ENCODE results near the gene EML2.
"Not testable (repeated sequence)": the region's sequence is repeated elsewhere in the genome, so short reads cannot be mapped to it uniquely, and the experiment has no call there.

Gene EML2

GRCh38 chr19:45638930-45639729 lies at the start of gene EML2:
Gene EML2, minus strand, starts transcription at chr19:45639397. Its CDS starts 21 bp downstream, at chr19:45639376.
- no peak for DNase-seq

DNA sequence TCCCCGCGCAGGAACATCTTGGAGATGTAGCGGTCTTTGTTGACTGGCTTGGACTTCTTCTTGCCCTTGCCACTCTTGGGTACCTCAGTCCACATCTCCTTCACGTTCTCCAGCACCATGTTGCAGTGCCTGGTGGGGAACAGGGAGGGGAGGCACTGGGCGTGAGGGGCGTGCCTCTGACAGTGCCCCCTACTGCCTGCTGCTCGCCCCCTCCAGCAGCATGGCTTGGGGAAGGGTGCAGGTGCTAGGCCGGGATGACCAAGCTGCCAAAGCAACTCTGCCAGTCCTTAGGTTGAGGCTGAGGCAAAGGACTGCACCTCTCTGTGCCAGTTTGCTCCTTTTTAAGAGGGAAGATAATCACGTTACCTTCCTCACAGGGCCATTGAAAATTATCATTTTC lies 48.4 kb upstream of the EML2 start:
- no peak for DNase-seq

DNA sequence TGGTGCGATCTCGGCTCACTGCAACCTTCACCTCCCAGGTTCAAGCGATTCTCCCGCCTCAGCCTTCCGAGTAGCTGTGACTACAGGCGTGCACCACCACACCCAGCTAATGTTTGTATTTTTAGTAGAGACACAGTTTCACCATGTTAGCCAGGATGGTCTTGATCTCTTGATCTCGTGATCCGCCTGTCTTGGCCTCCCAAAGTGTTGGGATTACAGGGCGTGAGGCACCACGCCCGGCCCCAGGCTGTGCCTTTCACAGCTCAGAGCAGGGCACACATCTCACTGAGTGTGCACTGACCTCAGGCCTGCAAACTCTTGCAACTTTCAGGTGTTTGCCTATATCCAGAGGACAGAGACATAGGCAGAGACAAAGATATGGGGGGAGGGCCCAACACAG lies 45.8 kb upstream of the EML2 start:
- not testable (repeated sequence) for DNase-seq

- DNase-seq, result no peak
These were observed 43.7 kb upstream of the EML2 start for GRCh38 chr19:45682908-45683307.

DNA sequence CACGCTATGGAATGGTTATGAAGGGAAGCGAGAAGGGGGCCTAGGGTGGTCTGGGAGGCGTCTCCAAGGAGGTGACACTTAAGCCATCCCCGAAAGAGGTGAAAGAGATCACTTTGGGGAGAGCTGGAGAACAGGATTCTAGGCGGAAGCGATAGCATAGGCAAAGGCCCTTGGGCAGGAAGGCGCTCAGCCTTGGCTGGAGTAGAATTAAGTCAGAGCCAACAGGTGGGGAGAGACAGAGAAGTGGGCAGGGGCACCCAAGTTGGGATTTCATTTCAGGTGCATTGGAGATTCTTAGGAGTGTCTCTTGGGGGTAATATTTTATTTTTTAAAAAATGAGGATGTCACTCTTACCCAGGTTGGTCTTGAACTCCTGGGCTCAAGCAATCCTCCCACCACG lies 42.9 kb upstream of the EML2 start:
- DNase-seq, result no peak

DNA sequence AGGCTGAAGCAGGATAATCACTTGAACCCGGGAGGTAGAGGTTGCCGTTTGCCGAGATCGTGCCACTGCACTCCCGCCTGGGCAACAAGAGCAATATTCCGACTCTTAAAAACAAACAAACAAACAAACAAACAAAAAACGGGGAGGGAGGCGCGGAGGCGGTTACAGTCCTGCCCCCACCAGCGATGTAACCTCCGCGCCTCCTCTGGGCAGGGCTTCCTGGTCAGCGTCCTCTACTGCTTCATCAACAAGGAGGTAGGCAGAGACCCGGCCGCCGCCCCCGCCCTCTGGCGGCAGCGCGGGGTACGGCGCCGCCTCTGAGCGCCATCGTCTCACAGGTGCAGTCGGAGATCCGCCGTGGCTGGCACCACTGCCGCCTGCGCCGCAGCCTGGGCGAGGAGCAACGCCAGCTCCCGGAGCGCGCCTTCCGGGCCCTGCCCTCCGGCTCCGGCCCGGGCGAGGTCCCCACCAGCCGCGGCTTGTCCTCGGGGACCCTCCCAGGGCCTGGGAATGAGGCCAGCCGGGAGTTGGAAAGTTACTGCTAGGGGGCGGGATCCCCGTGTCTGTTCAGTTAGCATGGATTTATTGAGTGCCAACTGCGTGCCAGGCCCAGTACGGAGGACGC lies 42.3 kb upstream of the EML2 start:
- peak; percentile 50 for DNase-seq

DNA sequence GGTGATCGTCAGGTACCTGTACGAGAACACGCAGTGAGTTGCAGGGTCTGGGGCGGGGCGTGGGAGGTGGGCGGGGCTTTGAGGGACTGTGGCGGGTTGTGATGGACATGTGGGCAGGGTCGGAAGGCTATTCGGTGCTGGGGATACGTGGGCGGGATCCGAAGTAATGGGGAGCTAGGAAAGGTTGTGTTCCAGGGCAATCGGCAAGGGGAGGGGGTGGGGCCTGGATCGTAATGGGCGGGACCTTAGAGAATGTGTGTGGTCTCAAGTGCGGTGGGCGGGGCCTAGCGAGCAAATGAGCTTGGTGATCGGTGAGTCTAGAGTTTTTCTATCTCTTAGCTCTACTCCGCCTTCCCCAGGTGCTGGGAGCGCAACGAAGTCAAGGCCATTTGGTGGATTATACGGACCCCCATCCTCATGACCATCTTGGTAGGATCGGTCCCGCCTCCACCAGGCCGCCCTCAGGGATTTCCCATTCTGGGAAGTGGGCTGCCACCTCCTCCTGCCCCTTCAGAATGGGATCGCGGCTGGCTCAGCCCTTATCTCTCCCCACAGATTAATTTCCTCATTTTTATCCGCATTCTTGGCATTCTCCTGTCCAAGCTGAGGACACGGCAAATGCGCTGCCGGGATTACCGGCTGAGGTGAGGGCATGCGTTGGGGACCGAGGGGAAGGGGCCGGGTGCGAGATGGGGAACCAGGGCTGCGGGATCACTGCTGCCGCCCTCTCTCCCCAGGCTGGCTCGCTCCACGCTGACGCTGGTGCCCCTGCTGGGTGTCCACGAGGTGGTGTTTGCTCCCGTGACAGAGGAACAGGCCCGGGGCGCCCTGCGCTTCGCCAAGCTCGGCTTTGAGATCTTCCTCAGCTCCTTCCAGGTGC lies 38.4 kb upstream of the EML2 start:
- no peak for DNase-seq

- no peak for DNase-seq
These were observed 37.7 kb upstream of the EML2 start for GRCh38 chr19:45676851-45677263.

DNA sequence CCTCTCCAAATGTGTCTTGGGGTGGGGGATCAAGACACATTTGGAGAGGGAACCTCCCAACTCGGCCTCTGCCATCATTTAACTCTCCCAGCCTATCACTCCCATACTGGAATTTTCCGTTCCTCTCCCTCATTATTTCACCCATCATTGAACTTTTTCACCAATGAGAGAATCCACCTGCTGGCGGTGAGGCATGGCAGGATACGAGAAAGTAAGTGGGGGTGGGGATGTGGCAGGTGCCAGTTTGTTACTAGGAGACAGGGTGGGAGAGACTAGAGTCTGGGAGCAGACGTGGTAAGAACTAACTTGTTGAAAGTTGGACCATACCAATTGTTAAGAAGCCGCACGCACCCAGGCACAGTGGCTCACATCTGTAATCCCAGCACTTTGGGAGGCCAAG lies 35.7 kb upstream of the EML2 start:
- DNase-seq, result no peak

- DNase-seq, result no peak
These were observed 31.7 kb upstream of the EML2 start for GRCh38 chr19:45670670-45671453.

DNA sequence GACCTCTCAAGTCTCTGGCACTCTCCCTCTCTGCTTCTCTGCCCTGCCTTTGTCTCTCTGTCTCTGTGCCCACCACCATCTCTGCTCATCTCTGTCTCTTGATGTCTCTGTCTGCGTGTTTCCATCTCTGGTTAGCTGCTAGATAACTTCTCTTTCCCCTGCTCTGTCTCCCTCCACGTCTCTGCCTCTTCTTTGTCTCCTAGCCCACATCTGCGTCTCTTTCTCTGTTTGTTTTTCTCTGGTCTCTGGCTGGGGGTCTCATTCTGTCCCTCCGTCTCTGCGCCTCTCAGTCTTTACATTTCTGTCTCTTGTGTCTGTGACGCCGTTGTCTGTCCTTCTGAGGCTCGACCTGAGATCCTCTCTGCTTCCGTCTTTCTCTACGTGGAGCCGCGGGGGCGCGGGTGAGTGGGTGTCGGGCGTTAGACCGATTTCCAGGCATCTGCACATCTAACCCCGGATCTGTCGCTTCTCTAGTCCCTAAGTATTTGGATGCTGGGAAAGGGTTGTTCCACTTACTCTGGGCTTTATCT lies 29.2 kb upstream of the EML2 start:
- DNase-seq, result no peak

DNA sequence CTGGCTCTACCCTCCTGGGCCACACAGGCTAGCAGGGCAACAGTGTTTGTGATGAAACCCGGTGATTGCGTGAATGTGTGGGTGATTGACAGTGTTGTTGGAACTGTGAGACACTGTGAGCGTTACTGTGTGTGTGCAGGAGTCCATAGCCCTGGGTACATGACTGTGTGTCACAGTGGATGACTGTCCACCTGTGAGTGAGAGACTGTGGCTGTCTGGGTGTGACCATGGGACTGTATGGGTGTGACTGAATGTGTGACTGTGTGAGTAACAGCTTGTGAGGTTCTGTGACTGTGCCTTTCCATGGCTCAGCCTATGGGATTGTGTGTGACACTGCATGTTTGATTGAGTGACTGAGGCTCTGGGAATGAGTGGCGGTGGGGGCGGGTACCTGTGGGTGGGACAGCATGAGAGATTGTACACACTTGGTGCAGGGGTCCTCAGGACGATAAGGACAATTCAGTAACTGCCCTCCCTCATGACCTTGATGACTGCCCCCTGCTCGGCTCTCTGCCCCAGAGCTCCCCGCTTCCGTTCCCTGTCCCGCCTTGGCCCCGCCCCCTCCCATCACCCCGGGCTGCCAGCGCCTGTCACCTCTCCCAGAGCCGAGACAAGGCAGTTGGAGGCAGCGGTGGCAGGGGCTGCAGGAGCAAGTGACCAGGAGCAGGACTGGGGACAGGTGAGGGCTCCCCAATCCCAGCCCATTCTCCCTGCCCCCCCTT lies 28.6 kb upstream of the EML2 start, which contains the start of gene GIPR:
Gene GIPR, plus strand, starts transcription at position 602 of the 722 bp plus-strand sequence. CDS start 1,300 bp downstream, outside the sequence.
- no peak for DNase-seq

- no peak for DNase-seq
These were observed 25.4 kb upstream of the EML2 start for GRCh38 chr19:45664575-45664974.

GRCh38 chr19:45663800-45664199 lies 24.6 kb upstream of the EML2 start:
- DNase-seq, result no peak

DNA sequence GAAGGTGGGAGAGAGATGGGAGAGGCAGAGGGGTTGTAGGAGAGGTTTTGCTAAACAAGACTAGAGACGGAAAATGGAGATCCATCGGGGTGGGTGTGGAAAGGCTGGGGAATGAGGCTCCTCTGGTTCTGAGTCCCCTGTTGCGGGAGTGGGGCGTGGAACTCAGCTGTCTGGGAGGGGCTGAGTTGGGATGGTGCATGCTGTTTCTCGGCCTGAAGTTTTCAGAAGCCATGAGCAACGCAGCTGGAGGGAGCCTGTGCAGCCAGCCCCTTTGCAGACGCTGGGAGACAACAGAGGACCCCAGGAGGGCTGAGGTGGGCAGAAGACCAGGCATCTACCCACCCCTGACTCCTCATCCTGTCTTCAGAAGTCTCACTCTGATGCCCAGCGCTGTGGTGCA lies 21.4 kb upstream of the EML2 start:
- DNase-seq, result no peak

- DNase-seq, result no peak
These were observed 20.0 kb upstream of the EML2 start for GRCh38 chr19:45659096-45659729.

- DNase-seq, result no peak
These were observed 18.4 kb upstream of the EML2 start for GRCh38 chr19:45657520-45658167.

- DNase-seq, result no peak
These were observed 15.9 kb upstream of the EML2 start for GRCh38 chr19:45655073-45655472.

GRCh38 chr19:45653634-45654033 lies 14.4 kb upstream of the EML2 start:
- no peak for DNase-seq

DNA sequence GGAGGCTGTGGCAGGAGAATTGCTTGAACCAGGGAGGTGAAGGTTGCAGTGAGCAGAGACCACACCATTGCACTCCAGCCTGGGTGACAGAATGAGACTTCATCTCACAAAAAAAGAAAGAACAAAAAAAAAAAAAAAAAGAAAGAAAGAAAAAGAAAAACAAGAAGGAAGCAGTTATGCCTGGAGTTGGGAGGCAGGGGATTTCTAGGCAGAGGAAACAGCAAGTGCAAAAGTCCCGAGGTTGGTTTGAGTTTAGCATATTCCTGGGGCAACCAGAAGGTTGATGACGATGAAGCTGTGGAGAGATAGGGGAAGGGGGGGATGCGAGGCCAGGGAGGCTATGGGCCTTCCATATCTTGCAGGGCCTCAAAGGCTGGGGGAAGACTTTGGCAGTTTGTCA lies 11.5 kb upstream of the EML2 start:
- no peak for DNase-seq

DNA sequence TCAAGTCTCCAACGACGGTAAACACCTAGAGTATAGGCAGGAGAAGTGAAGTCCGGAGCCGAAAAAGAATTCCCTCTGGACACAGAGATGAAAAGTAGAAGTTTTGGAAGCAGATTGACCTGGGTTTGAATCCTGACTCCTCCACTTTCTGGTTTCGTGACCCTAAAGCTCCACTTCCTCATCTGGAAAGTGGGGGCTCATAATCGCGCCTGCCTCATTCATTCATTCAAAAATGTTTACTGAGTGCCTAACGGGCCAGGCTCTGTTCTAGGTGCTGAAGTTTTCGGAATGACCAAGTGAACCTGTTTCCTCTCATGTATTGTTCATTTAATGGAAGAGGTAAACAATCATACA lies 7.1 kb upstream of the EML2 start:
- DNase-seq, result no peak

All from NCI-H2081 treated with DMSO at 0.1 percent for 48 hours (cell line).